ENCODE data around the gene WNT6.
"Not testable (repeated sequence)": the region's sequence is repeated elsewhere in the genome, so short reads cannot be mapped to it uniquely, and the experiment has no call there.

Gene WNT6

GRCh38 chr2:218831378-218831990 is 28.1 kb upstream of the WNT6 start, which contains the start of gene PRKAG3:
PRKAG3 (minus strand) TSS chr2:218831803.
- DNase-seq: no peak

GRCh38 chr2:218832081-218832480 is 27.5 kb upstream of the WNT6 start:
- no peak for DNase-seq

- no peak for DNase-seq
These were observed 27.1 kb upstream of the WNT6 start for GRCh38 chr2:218832520-218832919.

- no peak for DNase-seq
These were observed 26.5 kb upstream of the WNT6 start for GRCh38 chr2:218833023-218833609.

- no peak for DNase-seq
These were observed 24.9 kb upstream of the WNT6 start for GRCh38 chr2:218834685-218835084.

GRCh38 chr2:218837495-218837894 is 22.1 kb upstream of the WNT6 start:
- no peak for DNase-seq

- no peak for DNase-seq
These were observed 20.2 kb upstream of the WNT6 start for GRCh38 chr2:218839430-218839829.

- DNase-seq: no peak
These were observed 19.7 kb upstream of the WNT6 start for GRCh38 chr2:218839888-218840287.

- not testable (repeated sequence) for DNase-seq
These were observed 15.3 kb upstream of the WNT6 start for GRCh38 chr2:218844334-218844733.

- not testable (repeated sequence) for DNase-seq
These were observed 12.6 kb upstream of the WNT6 start for GRCh38 chr2:218846963-218847362.

GRCh38 chr2:218849721-218850120 is 9.9 kb upstream of the WNT6 start:
- DNase-seq: no peak

- DNase-seq: no peak
These were observed 8.8 kb upstream of the WNT6 start for GRCh38 chr2:218850796-218851195.

- no peak for DNase-seq
These were observed 8.3 kb upstream of the WNT6 start for GRCh38 chr2:218851286-218851685.

GRCh38 chr2:218852911-218853667 is 6.5 kb upstream of the WNT6 start:
- DNase-seq: peak; percentile 30

- DNase-seq: no peak
These were observed 5.8 kb upstream of the WNT6 start for GRCh38 chr2:218853766-218854165.

GRCh38 chr2:218854860-218855259 is 4.7 kb upstream of the WNT6 start:
- DNase-seq: no peak

- no peak for DNase-seq
These were observed 4.1 kb upstream of the WNT6 start for GRCh38 chr2:218855305-218856166.

- no peak for DNase-seq
These were observed 3.3 kb upstream of the WNT6 start for GRCh38 chr2:218856167-218856895.

GRCh38 chr2:218856896-218857243 is 2.7 kb upstream of the WNT6 start:
- DNase-seq: no peak

GRCh38 chr2:218857371-218858137 is 2.1 kb upstream of the WNT6 start:
- DNase-seq: peak; percentile 19

- DNase-seq: no peak
These were observed 1.5 kb upstream of the WNT6 start for GRCh38 chr2:218858138-218858445.
